ENCODE measurements around the gene SGK1.
A peak's percentile ranks its signal among the peaks of the same experiment; 100 is the strongest.

The SGK1 gene

GRCh38 chr6:134147034-134147533, 170.8 kb downstream of the SGK1 start:
- Histone ChIP-seq H3K4me1 (peaks cover 8% of the 10 kb centered on the region), H3K9me3 (ENCODE audit: control insufficient read depth, low read length) (no peaks in the 10 kb centered on the region), H3K79me2 (no peaks in the 10 kb centered on the region), H3K27ac (no peak overlapping the region), H3K4me2 (ENCODE audit: low read length) (no peak overlapping the region), H3K9ac (no peak overlapping the region), H3K4me3 (ENCODE audit: low read depth, low read length) (no peak overlapping the region), H3K27me3 (ENCODE audit: control insufficient read depth, insufficient read depth, low read length) (no peaks in the 10 kb centered on the region), H2AFZ (no peak overlapping the region), H3K36me3 (ENCODE audit: control insufficient read depth, insufficient read depth, low read length) (no peaks in the 10 kb centered on the region)
- TF ChIP-seq CTCF (IDR thresholded peaks at IDR 0.05): no peak

DNA sequence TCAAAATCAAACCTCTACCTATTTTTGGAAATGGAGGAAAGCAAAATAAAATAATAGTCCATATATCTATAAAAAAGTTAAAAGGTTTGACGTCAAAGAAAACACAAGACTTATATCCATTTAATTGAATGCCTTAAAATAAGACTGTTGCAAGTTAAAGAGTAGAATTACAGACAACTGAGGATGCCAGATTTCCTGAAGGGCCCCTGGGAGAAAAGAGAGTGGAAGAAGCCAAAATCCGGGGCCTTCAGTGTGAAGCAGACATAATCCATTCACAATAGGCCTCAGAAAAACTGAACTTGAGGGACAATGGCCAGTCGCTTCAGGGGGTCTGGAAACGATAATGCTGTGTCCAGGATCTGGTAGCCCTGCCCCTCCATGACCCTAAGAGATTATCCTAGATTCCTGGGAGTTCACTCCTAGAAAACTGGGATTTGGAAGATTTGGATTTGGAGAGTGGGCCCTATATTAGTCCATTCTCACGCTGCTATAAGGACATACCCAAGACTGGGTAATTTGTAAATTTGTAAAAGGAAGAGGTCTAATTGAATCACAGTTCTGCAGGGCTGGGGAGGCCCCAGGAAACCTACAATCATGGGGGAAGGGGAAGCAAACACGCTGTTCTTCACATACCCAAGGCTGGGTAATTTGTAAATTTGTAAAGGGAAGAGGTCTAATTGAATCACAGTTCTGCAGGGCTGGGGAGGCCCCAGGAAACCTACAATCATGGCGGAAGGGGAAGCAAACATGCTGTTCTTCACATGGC, 171.5 kb downstream of the SGK1 start:
- Histone ChIP-seq H3K36me3 (ENCODE audit: control insufficient read depth, insufficient read depth, low read length) (no peaks in the 10 kb centered on the region), H3K27ac (no peak overlapping the region), H3K27me3 (ENCODE audit: control insufficient read depth, insufficient read depth, low read length) (no peaks in the 10 kb centered on the region), H3K79me2 (no peaks in the 10 kb centered on the region), H3K4me2 (ENCODE audit: low read length) (no peak overlapping the region), H3K9ac (no peak overlapping the region), H3K4me1 (peaks cover 8% of the 10 kb centered on the region), H3K9me3 (ENCODE audit: control insufficient read depth, low read length) (no peaks in the 10 kb centered on the region), H3K4me3 (ENCODE audit: low read depth, low read length) (no peak overlapping the region), H2AFZ (no peak overlapping the region)
- TF ChIP-seq CTCF (IDR thresholded peaks at IDR 0.05): no peak

DNA sequence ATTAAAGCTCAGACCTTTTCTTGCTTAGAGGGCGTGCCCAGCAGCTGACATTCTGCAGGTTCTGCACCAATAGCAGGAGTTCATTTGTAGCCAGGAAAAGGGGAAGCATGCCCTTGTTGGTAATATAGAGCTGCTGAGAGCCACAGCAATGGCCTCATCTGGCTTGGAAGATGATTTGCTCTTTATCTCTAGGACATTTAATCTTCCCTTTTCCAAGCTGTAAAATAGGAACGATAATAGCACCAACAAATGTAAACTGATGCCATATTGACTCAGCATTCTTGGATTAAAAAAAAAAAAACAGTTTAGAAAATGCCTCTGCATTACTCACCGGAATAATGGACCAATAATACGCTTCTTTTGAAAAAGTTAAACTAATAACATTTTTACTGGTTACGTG, 172.1 kb downstream of the SGK1 start:
- peak overlapping the region; percentile 51 for H3K27ac ChIP-seq
- H3K27me3 ChIP-seq (ENCODE audit: control insufficient read depth, insufficient read depth, low read length): no peaks in the 10 kb centered on the region
- H3K36me3 ChIP-seq (ENCODE audit: control insufficient read depth, insufficient read depth, low read length): no peaks in the 10 kb centered on the region
- H3K4me2 ChIP-seq (ENCODE audit: low read length): peak overlapping the region; percentile 25
- H3K4me1 ChIP-seq: peaks cover 8% of the 10 kb centered on the region
- H3K79me2 ChIP-seq: no peaks in the 10 kb centered on the region
- no peaks in the 10 kb centered on the region for H3K9me3 ChIP-seq (ENCODE audit: control insufficient read depth, low read length)
- no peak for TF ChIP-seq CTCF (IDR thresholded peaks at IDR 0.05)
- H3K4me3 ChIP-seq (ENCODE audit: low read depth, low read length): no peak overlapping the region
- H2AFZ ChIP-seq: peak overlapping the region; percentile 59
- no peak overlapping the region for H3K9ac ChIP-seq

- TF ChIP-seq CTCF (IDR thresholded peaks at IDR 0.05): no peak
- H2AFZ ChIP-seq: peak overlapping the region; percentile 8
- peaks cover 21% of the 10 kb centered on the region for H3K4me1 ChIP-seq
- H3K79me2 ChIP-seq: no peaks in the 10 kb centered on the region
- no peak overlapping the region for H3K4me2 ChIP-seq (ENCODE audit: low read length)
- H3K36me3 ChIP-seq (ENCODE audit: control insufficient read depth, insufficient read depth, low read length): no peaks in the 10 kb centered on the region
- H3K4me3 ChIP-seq (ENCODE audit: low read depth, low read length): no peak overlapping the region
- no peaks in the 10 kb centered on the region for H3K9me3 ChIP-seq (ENCODE audit: control insufficient read depth, low read length)
- no peaks in the 10 kb centered on the region for H3K27me3 ChIP-seq (ENCODE audit: control insufficient read depth, insufficient read depth, low read length)
- peak overlapping the region; percentile 33 for H3K27ac ChIP-seq
- H3K9ac ChIP-seq: no peak overlapping the region
Measured at GRCh38 chr6:134138226-134138975, 179.5 kb downstream of the SGK1 start.

All from parathyroid adenoma (tissue), 2 donors.